Upper lobe of left lung (tissue), 4 donors: ENCODE data around the gene ATP1A4.

Experiments
- CTCF ChIP-seq, 6 experiments: fragments of 450-650 bp in 4 of 6; fragments of 200-600 bp in 2 of 6; sonication (generic) in 2 of 6; IDR thresholded peaks; one replicate each; pipeline ENCODE4 v1.5.1; 2016 to 2019; ENCODE audit warnings: antibody characterized with exemption in 6 of 6
- EP300 ChIP-seq, 4 donors: sonication (generic); formaldehyde crosslinking; IDR thresholded peaks; one replicate each; pipeline ENCODE4 v1.5.1; 2017; ENCODE audit warnings: antibody characterized with exemption in 4 of 4, control low read depth in 2 of 4
- POLR2A ChIP-seq, 4 donors: fragments of 450-650 bp; IDR thresholded peaks; one replicate each; pipeline ENCODE4 v1.5.1; 2016 to 2017; ENCODE audit warnings: antibody characterized with exemption in 4 of 4, mild to moderate bottlenecking in 2 of 4

GRCh38 chr1:160107512-160107911, 43.9 kb upstream of the ATP1A4 start:
- no peak for TF ChIP-seq CTCF (IDR thresholded peaks at IDR 0.05)
- TF ChIP-seq EP300 (IDR thresholded peaks at IDR 0.05) = no peak
- no peak for TF ChIP-seq POLR2A (IDR thresholded peaks at IDR 0.05)
